B cell (primary cell): ENCODE results near the gene UBAC2.

ENCODE experiments used
- EZH2 ChIP-seq: IDR thresholded peaks from 2 replicates; pipeline ENCODE4 v1.6.1; 2012; ENCODE audit warnings: borderline replicate concordance, low read depth, mild to moderate bottlenecking, moderate library complexity, low read length; ENCODE audit not compliant: insufficient read depth, poor library complexity, severe bottlenecking
- TF ChIP-seq, protein P1 (sequence below): fragments of 200-600 bp; IDR thresholded peaks from one replicate; pipeline ENCODE4 v1.8.0; 2022; ENCODE audit warnings: antibody characterized with exemption, mild to moderate bottlenecking

DNA sequence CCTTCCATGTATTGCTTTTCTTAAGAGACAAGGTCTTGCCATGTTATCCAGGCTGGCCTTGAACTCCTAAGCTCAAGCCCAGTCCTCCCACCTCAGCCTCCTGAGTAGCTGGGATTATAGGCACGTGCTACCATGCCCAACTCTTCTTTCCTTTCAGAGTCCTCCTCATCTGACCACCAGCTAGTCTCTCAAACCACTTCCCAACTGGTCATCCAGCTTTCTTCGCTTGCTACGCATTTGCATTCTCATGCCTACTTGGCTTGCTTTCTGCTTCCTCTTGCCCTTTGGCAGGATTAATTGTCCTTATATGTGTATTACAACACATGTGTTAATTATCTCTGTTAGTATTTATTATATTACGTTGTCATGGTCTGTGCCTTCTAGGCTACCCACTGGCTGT is 51.3 kb downstream of the UBAC2 start:
- TF ChIP-seq, protein P1, sequence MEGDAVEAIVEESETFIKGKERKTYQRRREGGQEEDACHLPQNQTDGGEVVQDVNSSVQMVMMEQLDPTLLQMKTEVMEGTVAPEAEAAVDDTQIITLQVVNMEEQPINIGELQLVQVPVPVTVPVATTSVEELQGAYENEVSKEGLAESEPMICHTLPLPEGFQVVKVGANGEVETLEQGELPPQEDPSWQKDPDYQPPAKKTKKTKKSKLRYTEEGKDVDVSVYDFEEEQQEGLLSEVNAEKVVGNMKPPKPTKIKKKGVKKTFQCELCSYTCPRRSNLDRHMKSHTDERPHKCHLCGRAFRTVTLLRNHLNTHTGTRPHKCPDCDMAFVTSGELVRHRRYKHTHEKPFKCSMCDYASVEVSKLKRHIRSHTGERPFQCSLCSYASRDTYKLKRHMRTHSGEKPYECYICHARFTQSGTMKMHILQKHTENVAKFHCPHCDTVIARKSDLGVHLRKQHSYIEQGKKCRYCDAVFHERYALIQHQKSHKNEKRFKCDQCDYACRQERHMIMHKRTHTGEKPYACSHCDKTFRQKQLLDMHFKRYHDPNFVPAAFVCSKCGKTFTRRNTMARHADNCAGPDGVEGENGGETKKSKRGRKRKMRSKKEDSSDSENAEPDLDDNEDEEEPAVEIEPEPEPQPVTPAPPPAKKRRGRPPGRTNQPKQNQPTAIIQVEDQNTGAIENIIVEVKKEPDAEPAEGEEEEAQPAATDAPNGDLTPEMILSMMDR = no peak
- no peak for TF ChIP-seq EZH2
